GM18520 (cell line): ENCODE results near the gene FGGY.
"Not testable (repeated sequence)": the region's sequence is repeated elsewhere in the genome, so short reads cannot be mapped to it uniquely, and the experiment has no call there.

Source experiments
- ATAC-seq: cut with Tn5 transposase; IDR thresholded peaks from one replicate; pipeline ENCODE4 v1.9.1; 2021; ENCODE audit not compliant: unreplicated experiment

FGGY gene

DNA sequence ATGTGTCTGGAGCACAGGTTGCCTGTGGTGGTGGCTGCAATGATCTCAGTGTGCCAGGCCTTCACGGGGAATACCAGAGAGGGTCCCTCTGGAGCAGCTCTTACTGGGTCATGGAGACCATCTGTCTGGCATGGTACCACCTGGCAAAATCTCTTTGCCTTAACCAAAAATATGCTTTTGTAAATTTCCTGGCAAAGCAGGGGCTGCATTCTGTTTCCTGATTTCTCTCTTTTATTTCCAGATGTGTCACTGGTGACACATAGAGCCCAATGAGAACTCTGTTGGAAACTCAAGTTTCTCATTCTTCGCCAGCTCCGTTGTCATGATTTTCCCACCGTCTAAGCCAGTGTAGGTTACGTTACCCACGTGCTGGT is 136.5 kb downstream of the FGGY start:
- no peak for ATAC-seq

DNA sequence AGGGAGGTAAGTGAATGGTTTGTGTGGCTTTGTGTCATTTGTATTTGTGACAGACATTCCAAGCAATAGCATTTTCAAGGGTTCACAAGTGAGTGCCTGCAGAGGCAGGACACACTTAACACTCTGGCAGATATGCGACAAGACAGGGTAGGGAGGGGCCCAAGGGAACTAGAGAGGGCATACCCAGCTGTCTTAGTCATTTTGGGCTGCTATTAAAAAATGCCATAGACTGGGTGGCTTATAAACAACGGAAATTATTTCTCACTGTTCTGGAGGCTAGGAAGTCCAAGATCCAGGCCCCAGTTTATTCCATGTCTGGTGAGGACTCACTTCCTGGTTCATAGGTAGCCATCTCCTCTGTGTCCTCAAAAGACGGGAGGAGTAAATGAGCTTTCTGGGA is 137.4 kb downstream of the FGGY start:
- ATAC-seq, result no peak

DNA sequence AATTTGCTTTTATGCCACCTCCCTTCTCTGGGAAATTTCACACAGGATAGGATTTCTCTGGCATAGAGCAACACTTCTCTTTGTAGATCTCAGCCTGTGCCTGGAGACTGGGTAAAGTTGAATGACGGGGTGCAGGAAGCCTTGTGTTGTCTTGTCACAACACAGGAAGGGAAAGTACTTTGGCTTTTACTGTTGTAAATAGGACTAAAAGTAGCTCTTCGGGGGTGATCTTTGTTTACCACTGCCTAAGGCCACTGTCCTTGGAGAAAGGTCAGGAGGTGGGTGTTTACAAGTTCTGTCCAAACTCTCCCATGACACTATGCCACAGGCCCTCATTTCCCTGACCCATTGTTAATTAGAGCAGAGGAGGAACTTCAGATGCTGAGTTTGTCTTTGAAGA is 139.7 kb downstream of the FGGY start:
- ATAC-seq, result no peak

DNA sequence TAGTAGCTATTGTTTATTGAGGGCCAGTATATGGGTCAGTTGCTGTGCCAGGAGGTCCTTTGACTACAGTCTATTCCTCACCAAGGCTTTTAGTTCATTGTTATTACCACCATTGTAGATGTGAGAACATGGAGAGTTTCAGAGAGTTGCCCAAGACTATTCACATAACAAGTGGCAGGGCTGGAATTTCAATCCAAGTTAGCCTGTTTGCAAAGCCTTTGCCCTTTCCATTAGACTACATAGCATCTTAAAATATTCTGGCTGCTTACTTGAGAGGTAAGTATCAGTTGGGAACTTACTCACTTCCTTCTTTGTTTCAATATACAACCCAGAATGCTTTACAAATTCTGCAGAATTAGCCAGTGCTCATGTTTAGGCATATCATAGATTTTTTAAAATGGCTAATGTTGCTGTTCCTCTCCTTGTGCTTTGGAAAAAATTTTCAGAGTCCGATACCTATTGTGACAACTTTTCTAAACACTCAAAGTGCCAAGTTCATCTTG is 141.2 kb downstream of the FGGY start:
- ATAC-seq, result no peak

DNA sequence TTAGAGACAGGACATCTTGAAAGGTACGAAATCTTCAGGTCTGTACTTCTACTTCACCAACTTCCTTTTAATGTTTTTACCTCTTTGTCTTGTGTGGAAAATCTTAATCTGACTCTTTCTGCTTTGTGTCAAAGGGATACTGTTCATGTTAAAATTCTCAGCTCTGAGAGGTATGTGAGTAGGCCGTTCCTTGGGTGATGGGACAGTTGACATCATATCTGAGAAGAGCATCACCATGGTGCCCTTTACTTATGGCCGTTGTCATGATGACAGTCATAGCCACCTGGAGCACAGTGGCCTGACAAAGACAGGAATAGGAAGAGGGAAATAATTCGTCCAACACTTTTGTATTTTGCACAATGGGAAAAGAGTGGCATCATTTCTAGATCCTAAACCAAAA is 145.6 kb downstream of the FGGY start:
- ATAC-seq, result no peak

DNA sequence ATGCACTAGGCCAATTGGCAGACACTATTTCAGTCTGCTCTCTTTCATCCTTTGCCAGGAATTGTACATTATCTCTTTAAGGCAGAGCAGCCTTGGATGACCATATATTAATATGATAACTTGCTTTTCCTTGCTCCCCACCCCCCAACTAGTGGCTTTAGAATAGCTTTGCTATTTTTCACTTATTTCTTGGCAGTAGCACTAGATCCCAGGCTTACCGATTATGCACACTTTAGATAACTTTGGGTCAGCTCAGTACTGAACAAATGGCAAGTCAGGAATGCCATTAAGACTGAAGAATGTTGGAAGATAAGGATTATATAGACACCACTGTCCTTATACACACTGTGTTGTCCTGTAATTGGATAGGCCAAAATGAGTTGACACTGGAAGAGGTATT is 146.4 kb downstream of the FGGY start:
- ATAC-seq, result no peak

DNA sequence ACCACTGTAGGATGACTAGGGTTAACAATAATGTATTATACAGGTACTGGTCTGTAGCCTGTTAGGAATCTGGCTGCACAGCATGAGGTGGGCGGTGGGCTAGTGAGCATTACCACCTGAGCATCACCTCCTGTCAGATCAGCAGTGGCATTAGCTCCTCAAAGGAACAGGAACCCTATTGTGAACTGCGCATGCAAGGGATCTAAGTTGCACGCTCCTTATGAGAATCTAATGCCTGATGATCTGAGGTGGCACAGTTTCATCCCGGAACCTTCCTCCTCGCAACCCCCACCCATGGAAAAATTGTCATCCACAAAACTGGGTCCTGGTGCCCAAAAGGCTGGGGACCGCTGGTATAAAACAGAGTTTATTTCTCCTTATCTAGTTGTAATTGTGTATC is 147.6 kb downstream of the FGGY start:
- ATAC-seq, result no peak

DNA sequence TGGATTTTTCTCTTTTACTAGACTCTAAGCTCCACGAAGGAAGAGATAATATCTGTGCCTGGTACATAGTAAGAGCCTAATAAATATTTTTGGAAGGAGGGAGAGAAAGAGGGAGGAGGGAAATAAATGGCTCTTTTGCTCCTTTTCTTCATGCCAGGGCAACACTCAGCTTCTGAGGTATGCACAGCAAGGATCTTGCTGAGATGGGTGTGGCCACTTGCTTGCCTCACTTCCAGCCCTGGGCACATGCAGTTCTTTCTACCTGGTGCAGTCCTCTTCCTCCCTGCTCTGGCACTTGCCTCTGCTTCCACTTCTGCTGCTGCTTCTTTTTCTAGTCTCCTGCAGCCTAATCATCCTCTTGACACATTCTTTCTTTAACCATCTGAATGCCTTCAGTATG is 148.1 kb downstream of the FGGY start:
- ATAC-seq, result no peak

DNA sequence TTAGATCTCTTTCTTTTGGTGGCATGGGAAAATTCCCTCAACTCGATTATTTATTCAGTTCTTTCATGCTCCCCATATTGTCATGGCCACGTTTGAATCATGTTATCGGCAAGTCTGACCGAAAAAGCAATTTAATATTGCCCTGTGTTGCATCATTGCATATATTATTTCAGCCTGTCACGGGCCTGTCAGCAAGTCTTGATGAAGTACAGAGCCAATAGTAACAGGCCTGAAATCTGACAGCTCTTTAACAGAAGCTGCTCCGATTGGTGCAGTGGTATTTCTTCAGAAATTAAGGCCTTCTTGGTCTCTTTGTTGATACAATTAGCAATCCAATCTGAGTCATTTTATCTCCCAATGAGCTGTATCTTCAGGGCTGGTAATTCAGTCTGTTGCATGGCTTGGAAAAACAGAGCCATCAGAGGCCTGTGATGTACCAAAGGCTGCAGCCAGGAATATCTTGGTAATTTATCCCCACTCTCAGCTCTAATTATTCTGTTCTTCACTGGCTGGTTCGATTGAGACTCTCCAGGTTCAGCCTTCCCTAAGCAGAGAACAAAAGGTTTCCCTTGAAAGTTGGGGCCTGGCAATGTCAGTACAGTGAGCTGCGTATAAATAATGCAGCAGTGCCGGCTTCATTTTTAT is 149.5 kb downstream of the FGGY start:
- no peak for ATAC-seq

DNA sequence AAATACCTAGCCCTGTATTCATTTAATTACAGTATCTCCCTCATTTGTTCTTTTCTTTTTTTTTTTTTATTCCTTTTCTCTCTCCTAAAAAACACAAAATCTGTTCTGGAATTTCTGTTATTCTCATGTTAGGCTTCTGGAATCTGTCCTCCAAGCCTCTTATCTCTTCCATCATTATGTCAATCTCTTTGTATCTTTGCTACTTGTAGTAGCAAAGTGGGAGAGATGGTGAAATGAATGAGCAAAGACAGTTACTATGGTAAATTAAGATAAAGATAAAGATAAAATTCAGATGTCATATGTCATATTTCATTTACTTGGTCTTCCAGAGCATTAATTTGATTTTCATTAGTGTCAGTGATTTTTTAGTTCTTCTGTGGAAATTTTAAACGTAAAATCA is 155.1 kb downstream of the FGGY start:
- no peak for ATAC-seq

DNA sequence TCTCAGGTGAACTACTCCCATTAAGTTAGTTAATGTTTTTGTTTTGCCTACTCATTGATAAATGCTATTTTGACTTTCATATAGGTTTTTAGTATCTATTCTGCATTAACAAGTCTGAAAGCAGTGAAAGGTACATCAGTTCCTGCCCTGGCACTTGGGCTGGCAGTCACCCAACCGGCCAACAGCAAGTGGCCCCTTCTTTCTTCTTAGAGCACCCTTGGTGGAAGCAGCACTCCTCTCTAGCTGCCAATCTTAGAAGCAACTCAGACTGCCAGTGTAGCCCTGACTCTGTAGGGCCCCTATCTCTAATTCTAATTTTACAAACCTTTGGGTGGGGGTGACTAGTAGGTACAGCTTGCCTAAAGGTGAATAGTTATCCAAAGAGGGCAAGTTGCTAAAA is 155.7 kb downstream of the FGGY start:
- ATAC-seq, result no peak

DNA sequence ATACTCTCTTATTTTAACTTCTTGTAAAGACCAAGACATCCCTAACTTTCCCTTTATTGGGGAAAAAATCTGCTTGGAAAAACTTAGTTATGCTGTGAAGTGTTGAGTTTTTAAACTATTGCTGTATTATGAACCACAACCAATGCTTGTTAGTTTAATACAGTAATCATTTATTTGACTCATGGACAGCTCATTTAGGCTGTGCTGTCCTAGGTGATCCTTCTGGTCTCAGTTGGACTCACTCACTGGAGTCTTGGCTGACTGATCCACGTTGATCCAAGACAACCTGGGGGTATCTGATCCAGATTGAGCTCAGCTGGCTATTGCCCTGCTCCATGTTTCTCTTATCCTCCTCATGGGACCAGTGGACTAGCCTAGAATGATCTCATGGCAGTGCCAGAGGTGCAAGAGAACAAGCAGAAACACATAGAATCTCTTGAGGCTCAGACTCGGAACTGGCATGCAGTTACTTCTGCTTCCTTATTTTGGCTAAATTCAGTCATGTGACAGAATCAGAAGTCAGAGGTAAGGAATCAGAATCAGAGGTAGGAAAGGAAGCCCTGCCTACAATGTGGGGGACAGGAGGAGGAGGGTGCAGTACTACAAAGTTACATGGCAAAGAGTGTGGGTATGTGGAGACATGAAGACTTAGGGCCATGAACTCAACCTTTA is 156.5 kb downstream of the FGGY start:
- no peak for ATAC-seq

DNA sequence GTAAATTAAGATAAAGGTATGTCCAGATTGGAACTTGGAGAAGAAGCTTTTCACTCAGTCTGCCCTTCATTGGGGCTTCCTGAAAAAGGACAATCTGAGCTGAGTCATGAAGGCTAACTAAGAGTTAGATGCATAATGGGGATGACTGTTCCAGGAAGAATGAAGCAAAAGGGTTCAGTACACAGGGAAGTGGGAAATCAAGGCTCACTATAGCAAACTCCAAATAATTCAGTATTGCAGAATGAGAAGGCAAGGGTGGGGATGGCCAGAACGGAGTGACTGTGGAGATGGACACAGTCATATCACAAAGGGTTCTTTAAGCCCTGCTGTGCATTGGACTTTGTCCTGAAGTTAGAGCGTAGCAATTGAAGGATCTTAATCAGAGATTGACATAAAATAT is 158.3 kb downstream of the FGGY start:
- ATAC-seq, result no peak

DNA sequence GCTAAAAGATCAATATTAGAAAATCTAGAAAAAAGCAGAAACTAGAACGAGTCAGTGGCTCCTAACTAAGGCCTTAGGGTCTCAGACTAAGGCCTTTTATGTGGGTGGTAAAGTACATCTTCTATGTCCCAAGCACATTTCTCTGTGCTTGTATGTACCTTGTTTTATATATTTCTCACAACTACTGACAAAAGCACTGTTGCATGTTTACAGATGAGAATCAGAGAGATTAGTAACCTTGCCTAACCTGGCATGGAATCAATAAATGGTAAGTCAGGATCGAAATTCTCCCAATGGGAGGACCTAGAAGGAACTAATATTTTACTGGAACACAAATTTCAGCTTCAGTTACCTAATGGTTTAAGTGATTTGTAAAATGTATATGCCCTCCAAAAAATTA is 160.9 kb downstream of the FGGY start:
- ATAC-seq, result no peak

DNA sequence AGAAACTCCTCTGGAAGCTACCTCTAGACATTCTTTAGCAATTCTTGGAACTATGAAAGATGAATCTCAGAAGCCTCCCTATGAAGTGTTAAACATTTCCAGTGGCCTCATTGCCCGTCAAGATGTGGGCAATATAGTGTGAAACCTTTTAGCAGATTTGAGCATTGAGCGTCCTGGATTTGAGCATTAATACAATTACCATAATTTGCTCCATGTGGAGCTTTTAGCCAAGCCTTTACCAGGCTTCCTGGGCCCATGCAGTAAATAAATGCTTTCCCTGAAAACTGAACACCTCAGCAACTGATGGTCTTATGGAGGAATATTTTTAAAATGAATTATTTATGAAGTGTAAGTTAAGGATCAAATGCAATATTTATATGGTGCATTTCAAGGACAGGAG is 162.0 kb downstream of the FGGY start:
- ATAC-seq, result no peak

DNA sequence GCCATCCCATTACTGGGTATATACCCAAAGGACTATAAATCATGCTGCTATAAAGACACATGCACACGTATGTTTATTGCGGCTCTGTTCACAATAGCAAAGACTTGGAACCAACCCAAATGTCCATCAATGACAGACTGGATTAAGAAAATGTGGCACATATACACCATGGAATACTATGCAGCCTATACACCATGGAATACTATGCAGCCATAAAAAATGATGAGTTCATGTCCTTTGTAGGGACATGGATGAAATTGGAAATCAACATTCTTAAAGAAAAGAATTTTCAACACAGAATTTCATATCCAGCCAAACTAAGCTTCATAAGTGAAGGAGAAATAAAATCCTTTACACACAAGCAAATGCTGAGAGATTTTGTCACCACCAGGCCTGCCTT is 166.0 kb downstream of the FGGY start:
- not testable (repeated sequence) for ATAC-seq

DNA sequence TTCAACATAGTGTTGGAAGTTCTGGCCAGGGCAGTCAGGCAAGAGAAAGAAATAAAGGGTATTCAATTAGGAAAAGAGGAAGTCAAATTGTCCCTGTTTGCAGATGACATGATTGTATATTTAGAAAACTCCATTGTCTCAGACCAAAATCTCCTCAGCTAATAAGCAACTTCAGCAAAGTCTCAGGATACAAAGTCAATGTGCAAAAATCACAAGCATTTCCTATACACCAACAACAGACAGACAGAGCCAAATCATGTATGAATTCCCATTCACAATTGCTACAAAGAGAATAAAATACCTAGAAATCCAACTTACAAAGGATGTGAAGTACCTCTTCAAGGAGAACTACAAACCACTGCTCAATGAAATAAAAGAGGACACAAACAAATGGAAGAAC is 168.6 kb downstream of the FGGY start:
- ATAC-seq, result not testable (repeated sequence)

DNA sequence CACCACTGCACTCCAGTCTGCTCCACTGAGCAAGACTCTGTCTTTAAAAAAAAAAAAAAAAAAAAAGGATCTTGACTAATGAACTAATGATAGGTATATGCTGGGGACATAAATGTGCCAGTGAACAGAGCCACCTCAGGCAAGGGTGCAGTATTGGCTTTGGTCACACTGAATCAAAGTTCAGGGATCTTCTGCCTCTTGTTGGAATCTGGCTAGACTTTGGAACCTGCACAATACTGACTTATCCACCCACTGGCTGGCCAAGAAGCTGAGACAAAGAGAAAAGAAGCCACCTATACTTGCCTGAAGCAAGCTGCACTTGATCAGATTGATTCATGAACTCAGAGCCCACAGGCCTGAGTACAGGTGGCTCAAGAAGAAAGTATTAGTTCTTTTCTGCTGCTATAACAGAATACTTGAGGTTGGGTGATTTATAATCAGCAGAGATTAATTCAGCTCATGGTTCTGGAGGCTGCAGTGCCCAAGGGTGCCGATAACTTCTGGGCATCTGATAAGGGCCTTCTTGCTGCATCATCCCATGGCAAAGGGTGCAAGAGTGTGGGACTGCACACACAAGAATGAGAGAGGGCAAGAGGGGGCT is 172.0 kb downstream of the FGGY start:
- no peak for ATAC-seq

DNA sequence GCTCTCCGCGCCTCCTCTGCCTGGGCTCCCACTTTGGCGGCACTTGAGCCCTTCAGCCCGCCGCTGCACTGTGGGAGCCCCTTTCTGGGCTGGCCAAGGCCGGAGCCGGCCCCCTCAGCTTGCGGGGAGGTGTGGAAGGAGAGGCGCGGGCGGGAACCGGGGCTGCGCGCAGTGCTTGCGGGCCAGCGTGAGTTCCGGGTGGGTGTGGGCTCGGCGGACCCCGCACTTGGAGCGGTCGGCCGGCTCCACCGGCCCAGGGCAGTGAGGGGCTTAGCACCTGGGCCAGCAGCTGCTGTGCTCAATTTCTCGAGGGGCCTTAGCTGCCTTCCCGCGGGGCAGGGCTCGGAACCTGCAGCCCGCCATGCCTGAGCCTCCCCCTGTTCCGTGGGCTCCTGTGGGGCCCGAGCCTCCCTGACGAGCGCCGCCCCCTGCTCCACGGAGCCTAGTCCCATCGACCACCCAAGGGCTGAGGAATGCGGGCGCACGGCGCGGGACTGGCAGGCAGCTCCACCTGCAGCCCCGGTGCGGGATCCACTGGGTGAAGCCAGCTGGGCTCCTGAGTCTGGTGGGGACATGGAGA is 175.2 kb downstream of the FGGY start:
- not testable (repeated sequence) for ATAC-seq

DNA sequence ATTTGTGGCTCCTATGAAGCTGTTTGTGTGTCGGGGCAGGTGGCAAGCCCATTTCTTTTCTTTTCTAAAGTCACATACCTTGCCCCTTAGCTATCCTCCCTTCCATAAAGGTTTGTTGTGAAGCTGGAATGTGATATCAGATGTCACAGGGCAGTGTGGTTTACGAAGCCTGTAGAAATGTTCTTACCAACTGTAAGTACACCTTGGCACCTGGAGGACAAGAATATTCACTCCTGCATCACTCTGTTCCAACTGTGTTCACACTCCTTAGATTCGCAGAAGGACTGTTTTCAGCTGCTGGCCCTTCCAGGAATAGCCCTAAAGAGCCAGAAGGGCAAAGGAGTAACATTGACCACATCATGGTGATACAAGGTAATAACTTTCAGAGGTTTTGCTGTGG is 176.9 kb downstream of the FGGY start:
- ATAC-seq, result no peak

DNA sequence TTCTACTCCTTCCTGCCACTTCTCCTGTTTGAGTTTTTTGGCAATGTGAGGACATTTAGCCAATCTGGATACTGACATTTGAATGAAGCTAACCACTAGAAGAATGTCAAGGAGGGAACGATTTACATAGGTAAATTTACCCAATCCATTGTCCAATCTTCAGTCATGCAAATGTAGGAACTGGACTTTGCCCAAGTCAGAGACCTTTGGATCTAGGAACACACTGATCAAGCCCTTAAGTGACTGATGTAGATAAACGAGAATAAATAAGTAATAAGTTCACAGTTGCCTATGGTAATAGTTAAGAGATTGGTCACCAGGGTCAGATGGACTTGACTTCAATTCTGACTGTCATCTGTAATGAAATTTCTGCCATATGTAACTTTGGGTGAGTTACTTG is 177.6 kb downstream of the FGGY start:
- no peak for ATAC-seq

DNA sequence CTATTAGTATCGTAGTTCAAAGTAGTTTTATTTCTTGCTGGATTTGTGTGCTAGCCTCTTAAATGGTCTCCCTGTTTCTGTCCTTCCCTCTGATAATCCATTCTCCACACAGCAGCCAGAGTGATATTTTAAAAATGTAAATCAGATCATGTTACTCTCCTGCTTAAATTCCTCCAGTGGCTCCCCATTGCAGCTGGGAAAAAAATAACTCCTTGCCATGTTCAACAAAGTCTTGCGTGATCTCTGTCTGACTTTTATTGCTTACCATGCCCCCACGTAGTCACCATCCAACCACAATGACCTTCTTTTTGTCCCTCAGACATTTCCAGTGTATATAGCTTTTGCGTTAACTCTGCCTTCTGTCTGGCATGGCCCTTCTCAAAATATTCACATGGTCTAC is 178.8 kb downstream of the FGGY start:
- ATAC-seq, result no peak
